ENCODE data around the gene SCYGR2. TPM values are rescaled to one million over a fixed set of nuclear protein-coding genes. Genes with fewer than 3 reads are reported as not detected.

SCYGR2 gene
- total and polyA plus RNA-seq, 10 donors, result not detected

DNA sequence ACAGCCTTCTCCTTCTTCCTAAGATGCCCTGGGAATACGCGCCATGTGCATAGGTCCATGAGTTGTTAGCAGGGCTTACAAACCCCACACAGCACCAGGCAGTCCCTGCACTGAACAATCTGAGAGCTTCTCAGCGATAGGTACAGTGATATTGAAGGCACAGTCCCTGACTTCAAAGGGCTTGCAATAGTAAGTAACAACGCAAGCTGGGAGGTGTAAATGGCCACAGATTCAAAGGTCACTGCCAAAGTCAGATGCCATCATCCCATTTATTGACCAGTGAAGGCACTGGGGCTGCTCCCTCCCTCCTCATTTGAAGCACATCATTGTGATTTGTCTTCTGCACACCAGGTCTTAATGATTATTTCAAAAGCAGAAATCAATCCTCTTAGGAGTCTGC, 16.5 kb downstream of the SCYGR2 start:
- H3K27me3 ChIP-seq (replicated peaks in 1 of 7), result peaks cover 0 to 25% (median 0%) of the 10 kb centered on the region in 7 donors
- H3K27ac ChIP-seq, result no peak overlapping the region
- WGBS, 5 donors, result 88 to 96% (median 95%) methylated on average over 4 of the region's 4 CpGs
- no peaks in the 10 kb centered on the region for H3K4me1 ChIP-seq
- no peaks in the 10 kb centered on the region for H3K9me3 ChIP-seq
- H3K36me3 ChIP-seq, result no peaks in the 10 kb centered on the region
- TF ChIP-seq POLR2AphosphoS5 (IDR thresholded peaks at IDR 0.05), result no peak
- TF ChIP-seq, protein P1, sequence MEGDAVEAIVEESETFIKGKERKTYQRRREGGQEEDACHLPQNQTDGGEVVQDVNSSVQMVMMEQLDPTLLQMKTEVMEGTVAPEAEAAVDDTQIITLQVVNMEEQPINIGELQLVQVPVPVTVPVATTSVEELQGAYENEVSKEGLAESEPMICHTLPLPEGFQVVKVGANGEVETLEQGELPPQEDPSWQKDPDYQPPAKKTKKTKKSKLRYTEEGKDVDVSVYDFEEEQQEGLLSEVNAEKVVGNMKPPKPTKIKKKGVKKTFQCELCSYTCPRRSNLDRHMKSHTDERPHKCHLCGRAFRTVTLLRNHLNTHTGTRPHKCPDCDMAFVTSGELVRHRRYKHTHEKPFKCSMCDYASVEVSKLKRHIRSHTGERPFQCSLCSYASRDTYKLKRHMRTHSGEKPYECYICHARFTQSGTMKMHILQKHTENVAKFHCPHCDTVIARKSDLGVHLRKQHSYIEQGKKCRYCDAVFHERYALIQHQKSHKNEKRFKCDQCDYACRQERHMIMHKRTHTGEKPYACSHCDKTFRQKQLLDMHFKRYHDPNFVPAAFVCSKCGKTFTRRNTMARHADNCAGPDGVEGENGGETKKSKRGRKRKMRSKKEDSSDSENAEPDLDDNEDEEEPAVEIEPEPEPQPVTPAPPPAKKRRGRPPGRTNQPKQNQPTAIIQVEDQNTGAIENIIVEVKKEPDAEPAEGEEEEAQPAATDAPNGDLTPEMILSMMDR (IDR thresholded peaks at IDR 0.05 in 8 of 11, conservative IDR thresholded peaks at IDR 0.05 in 3 of 11), result no peak
- TF ChIP-seq POLR2A (IDR thresholded peaks at IDR 0.05), result no peak
- H3K4me3 ChIP-seq, result no peak overlapping the region
- intact Hi-C loops (cut with DNase I; ENCODE audit: low total_unique reads), result no loop called here
- DNase-seq, result no peak

DNA sequence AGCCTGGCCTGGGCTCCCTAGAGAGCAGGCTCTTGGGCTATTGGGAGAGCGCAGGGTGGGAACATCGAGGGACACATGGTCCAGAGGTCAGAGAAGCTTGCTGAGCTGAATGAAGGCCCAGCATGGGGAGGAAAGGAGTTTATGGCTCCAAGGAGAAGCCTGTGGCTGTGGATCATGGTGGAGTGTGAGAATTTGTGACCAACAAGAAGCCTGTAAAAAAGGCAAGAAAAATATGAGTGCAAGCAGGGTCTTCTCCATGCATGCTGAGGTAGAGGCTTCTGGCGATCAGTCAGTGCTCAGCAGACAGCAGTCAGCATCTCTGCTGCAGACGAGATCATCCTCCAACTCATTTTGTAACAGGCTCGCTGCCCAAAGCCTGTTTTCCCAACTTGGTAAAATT, 17.2 kb downstream of the SCYGR2 start:
- TF ChIP-seq, protein P1 (IDR thresholded peaks at IDR 0.05 in 8 of 11, conservative IDR thresholded peaks at IDR 0.05 in 3 of 11), result no peak
- TF ChIP-seq POLR2AphosphoS5 (IDR thresholded peaks at IDR 0.05) (no peak), POLR2A (IDR thresholded peaks at IDR 0.05) (no peak)
- DNase-seq, result no peak
- Histone ChIP-seq H3K4me1 (no peaks in the 10 kb centered on the region), H3K36me3 (no peaks in the 10 kb centered on the region), H3K27ac (no peak overlapping the region), H3K9me3 (no peaks in the 10 kb centered on the region), H3K4me3 (no peak overlapping the region), H3K27me3 (replicated peaks in 1 of 7) (peaks cover 0 to 25% (median 0%) of the 10 kb centered on the region in 7 donors)
- intact Hi-C loops (cut with DNase I; ENCODE audit: low total_unique reads), result no loop called here
- 68 to 83% (median 78%) methylated on average over 5 of the region's 5 CpGs for whole genome bisulfite sequencing, 5 donors

DNA sequence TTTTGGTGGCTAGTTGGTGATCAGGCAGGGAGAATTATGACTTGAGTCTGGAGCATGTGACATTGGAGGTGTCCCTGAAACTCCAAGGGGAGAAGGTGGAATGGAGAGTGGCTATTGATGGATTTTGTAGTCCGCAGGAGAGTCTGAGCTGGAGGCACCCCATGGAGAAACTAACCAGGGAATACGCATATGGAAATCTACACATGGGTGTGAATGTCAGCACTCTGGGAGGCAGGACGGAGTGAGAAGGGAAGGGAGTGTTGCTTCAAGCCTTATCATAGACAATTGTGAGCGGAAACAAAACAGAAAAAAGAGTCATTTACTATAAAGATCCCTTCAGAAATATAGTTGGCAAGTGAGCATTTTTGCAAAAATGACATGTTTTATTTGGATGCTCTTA, 17.9 kb downstream of the SCYGR2 start:
- Histone ChIP-seq H3K36me3 (no peaks in the 10 kb centered on the region), H3K4me3 (no peak overlapping the region), H3K9me3 (no peaks in the 10 kb centered on the region), H3K4me1 (no peaks in the 10 kb centered on the region), H3K27ac (no peak overlapping the region), H3K27me3 (replicated peaks in 1 of 7) (peaks cover 0 to 25% (median 0%) of the 10 kb centered on the region in 7 donors)
- 64 to 80% (median 73%) methylated on average over 4 of the region's 4 CpGs for WGBS, 5 donors
- intact Hi-C loops (cut with DNase I; ENCODE audit: low total_unique reads), result no loop called here
- TF ChIP-seq POLR2AphosphoS5 (IDR thresholded peaks at IDR 0.05) (no peak), POLR2A (IDR thresholded peaks at IDR 0.05) (no peak)
- TF ChIP-seq, protein P1 (IDR thresholded peaks at IDR 0.05 in 8 of 11, conservative IDR thresholded peaks at IDR 0.05 in 3 of 11), result no peak
- no peak for DNase-seq

DNA sequence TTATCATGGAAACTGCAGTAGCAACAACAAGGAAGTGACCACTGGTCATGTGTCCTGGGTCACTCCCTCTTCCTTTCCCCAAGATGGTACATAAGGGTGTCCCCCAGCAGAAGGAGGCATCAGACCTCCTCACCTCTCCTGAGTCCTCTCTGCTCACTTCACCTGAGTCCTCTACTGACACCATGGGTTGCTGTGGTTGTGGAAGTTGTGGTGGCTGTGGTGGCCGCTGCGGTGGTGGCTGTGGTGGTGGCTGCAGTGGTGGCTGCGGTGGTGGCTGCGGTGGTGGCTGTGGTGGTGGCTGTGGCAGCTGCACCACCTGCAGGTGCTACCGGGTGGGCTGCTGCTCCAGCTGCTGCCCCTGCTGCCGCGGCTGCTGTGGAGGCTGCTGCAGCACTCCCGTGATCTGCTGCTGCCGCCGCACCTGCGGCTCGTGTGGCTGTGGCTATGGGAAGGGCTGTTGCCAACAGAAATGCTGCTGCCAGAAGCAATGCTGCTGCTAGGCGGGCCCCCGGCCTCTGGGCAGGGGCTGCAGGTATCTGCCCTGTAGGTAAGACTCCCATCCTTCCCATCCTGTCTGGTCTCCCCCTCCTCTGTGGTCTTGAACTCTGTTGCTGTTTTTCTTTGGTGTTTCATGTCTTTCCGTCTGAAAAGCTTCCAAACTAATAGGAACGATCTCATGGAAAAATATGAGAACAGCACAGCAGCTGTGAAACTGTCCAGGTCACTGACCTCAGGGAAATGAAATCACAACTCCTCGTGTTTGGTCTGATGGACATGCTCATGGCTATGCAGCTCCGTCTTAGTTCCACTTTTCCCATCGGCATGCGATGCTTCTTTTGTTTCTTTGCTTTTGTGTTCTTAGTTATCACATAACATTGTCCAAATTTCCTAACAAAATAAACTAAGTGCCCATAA, 18.9 kb downstream of the SCYGR2 start, which contains the start of gene SCYGR4:
Gene SCYGR4 (plus strand): TSS at position 183 of the 915 bp plus-strand sequence. CDS start 0 bp downstream, at position 183.
- H3K4me3 ChIP-seq, result no peak within 1 kb of the TSS
- no peaks in the 10 kb centered on the region for H3K36me3 ChIP-seq
- 63 to 87% (median 80%) methylated on average over 10 to 20 of the region's 20 CpGs for WGBS, 5 donors
- DNase-seq, result no peak
- no peak within 1 kb of the TSS for H3K27ac ChIP-seq
- peaks cover 0 to 17% (median 0%) of the 10 kb centered on the region in 7 donors for H3K27me3 ChIP-seq (replicated peaks in 1 of 7)
- TF ChIP-seq POLR2A (IDR thresholded peaks at IDR 0.05) (no peak), POLR2AphosphoS5 (IDR thresholded peaks at IDR 0.05) (no peak)
- TF ChIP-seq, protein P1 (IDR thresholded peaks at IDR 0.05 in 8 of 11, conservative IDR thresholded peaks at IDR 0.05 in 3 of 11), result no peak
- H3K4me1 ChIP-seq, result no peaks in the 10 kb centered on the region
- H3K9me3 ChIP-seq, result peaks cover 0 to 6% (median 2%) of the 10 kb centered on the region in 8 donors
- intact Hi-C loops (cut with DNase I; ENCODE audit: low total_unique reads), result no loop called here

All from spleen (tissue), 11 donors.